IMR-90 (cell line): Measurements from ENCODE around the gene MAST1. TPM values are rescaled to one million over a fixed set of nuclear protein-coding genes. Genes with fewer than 3 reads are reported as not detected.

Source experiments
- ATAC-seq: fragments of 200-7000 bp; cut with Tn5 transposase; 2 replicates; pipeline ENCODE4 v1.9.1; 2020; ENCODE audit warnings: low read depth, mild to moderate bottlenecking, moderate library complexity
- BruUV-seq: library from RNA; stranded (reverse); fragments of 400-500 nt; replicated peaks from 2 replicates; lab custom pipeline; 2021; lab: Mats Ljungman, UMichigan
- CTCF ChIA-PET: fragments of 300-600 bp; formaldehyde crosslinking; extraction: SDS; loops from one replicate; lab custom pipeline; 2021; ENCODE audit warnings: antibody characterized with exemption; lab: Yijun Ruan, JAX
- POLR2A ChIA-PET: fragments of 300-600 bp; sonication (Branson Sonifier 250); formaldehyde crosslinking; loops from one replicate; lab custom pipeline; 2022; ENCODE audit warnings: antibody characterized with exemption; ENCODE audit not compliant: unreplicated experiment; lab: Charles Lee
- DNase-seq: peaks from one replicate; pipeline ENCODE4 v3.0.0; 2013
- H2AFZ ChIP-seq: replicated peaks from 2 replicates; pipeline ENCODE3; 2013; ENCODE audit warnings: low read length, mild to moderate bottlenecking; ENCODE audit not compliant: poor library complexity
- H2AK5ac ChIP-seq: 2 replicates; pipeline ENCODE4 v1.6.1; 2013; ENCODE audit warnings: low read depth, low read length, inconsistent platforms
- H2AK9ac ChIP-seq: replicated peaks from 2 replicates; pipeline ENCODE3; 2013; ENCODE audit warnings: mild to moderate bottlenecking, low read depth, low read length, moderate library complexity; ENCODE audit not compliant: poor library complexity
- H2BK120ac ChIP-seq: 2 replicates; pipeline ENCODE4 v1.6.1; 2013; ENCODE audit warnings: low read depth, low read length, inconsistent platforms
- H2BK15ac ChIP-seq: 3 replicates; pipeline ENCODE4 v1.6.1; 2013; ENCODE audit warnings: low read depth, low read length, inconsistent platforms
- H2BK20ac ChIP-seq: 2 replicates; pipeline ENCODE4 v1.6.1; 2013; ENCODE audit warnings: low read depth, mild to moderate bottlenecking, inconsistent platforms, low read length, moderate library complexity
- H2BK5ac ChIP-seq: 2 replicates; pipeline ENCODE4 v1.6.1; 2013; ENCODE audit warnings: mild to moderate bottlenecking, low read depth, low read length, inconsistent platforms; ENCODE audit not compliant: poor library complexity, severe bottlenecking
- H3K14ac ChIP-seq: replicated peaks from 2 replicates; pipeline ENCODE4 v1.6.1; 2013; ENCODE audit warnings: low read depth, low read length, inconsistent platforms
- H3K18ac ChIP-seq: 2 replicates; pipeline ENCODE4 v1.6.1; 2013; ENCODE audit warnings: low read depth, low read length, control low read depth
- H3K23ac ChIP-seq: 2 replicates; pipeline ENCODE4 v1.6.1; 2013; ENCODE audit warnings: low read depth, low read length, inconsistent platforms
- H3K27ac ChIP-seq: 2 replicates; pipeline ENCODE4 v1.5.1; 2013; ENCODE audit warnings: mild to moderate bottlenecking, control low read depth, low read length; ENCODE audit not compliant: insufficient read depth
- H3K27me3 ChIP-seq: 2 replicates; pipeline ENCODE4 v1.6.1; 2013; ENCODE audit warnings: low read length; ENCODE audit not compliant: control insufficient read depth, insufficient read depth
- H3K36me3 ChIP-seq: 2 replicates; pipeline ENCODE4 v1.6.1; 2013; ENCODE audit warnings: low read length, mixed read lengths; ENCODE audit not compliant: control insufficient read depth, insufficient read depth
- H3K4ac ChIP-seq: 2 replicates; pipeline ENCODE4 v1.6.1; 2013; ENCODE audit warnings: low read depth, low read length, inconsistent platforms
- H3K4me1 ChIP-seq: 2 replicates; pipeline ENCODE4 v1.6.1; 2013; ENCODE audit warnings: low read length, mixed read lengths; ENCODE audit not compliant: control insufficient read depth, insufficient read depth
- H3K4me2 ChIP-seq: 2 replicates; pipeline ENCODE4 v1.6.1; 2013; ENCODE audit warnings: low read depth, mild to moderate bottlenecking, control low read depth, low read length, moderate library complexity
- H3K4me3 ChIP-seq: 2 replicates; pipeline ENCODE4 v1.5.1; 2013; ENCODE audit warnings: low read depth, mild to moderate bottlenecking, control low read depth, low read length, moderate library complexity; ENCODE audit not compliant: insufficient read depth
- H3K56ac ChIP-seq: 2 replicates; pipeline ENCODE4 v1.6.1; 2013; ENCODE audit warnings: low read length, inconsistent platforms; ENCODE audit not compliant: insufficient read depth; ENCODE audit errors: extremely low read depth
- H3K79me1 ChIP-seq, 2 experiments: 2 replicates each; pipeline ENCODE4 v1.6.1; 2013; ENCODE audit warnings: low read length in 2 of 2, inconsistent platforms in 1 of 2, low read depth in 1 of 2
- H3K9ac ChIP-seq: 2 replicates; pipeline ENCODE4 v1.6.1; 2013; ENCODE audit warnings: low read depth, low read length, control low read depth
- H3K9me1 ChIP-seq: 2 replicates; pipeline ENCODE4 v1.6.1; 2013; ENCODE audit warnings: low read length, inconsistent platforms; ENCODE audit not compliant: insufficient read depth
- H3K9me3 ChIP-seq: 2 replicates; pipeline ENCODE4 v1.6.1; 2013; ENCODE audit warnings: low read length; ENCODE audit not compliant: control insufficient read depth, insufficient read depth
- H4K20me1 ChIP-seq: 2 replicates; pipeline ENCODE4 v1.6.1; 2013; ENCODE audit warnings: low read length, inconsistent platforms; ENCODE audit not compliant: insufficient read depth
- H4K5ac ChIP-seq: 2 replicates; pipeline ENCODE4 v1.6.1; 2013; ENCODE audit warnings: mild to moderate bottlenecking, low read depth, low read length, control low read depth
- H4K8ac ChIP-seq, 2 experiments: 2 replicates each; pipeline ENCODE4 v1.6.1; 2013; ENCODE audit warnings: low read depth in 2 of 2, low read length in 2 of 2, control low read depth in 1 of 2, inconsistent platforms in 1 of 2
- H4K91ac ChIP-seq: 2 replicates; pipeline ENCODE4 v1.6.1; 2013; ENCODE audit warnings: low read depth, low read length, inconsistent platforms; ENCODE audit not compliant: insufficient read depth
- BHLHE40 ChIP-seq: fragments of 150-350 bp; IDR thresholded peaks from 2 replicates; pipeline ENCODE4 v1.6.1; 2016; ENCODE audit warnings: mild to moderate bottlenecking, low read depth, low read length
- CEBPB ChIP-seq: IDR thresholded peaks from 2 replicates; pipeline ENCODE4 v1.6.1; 2012; ENCODE audit warnings: low read depth, low read length, improper control_type of control experiment
- CHD1 ChIP-seq: IDR thresholded peaks from 2 replicates; pipeline ENCODE4 v1.6.1; 2012; ENCODE audit warnings: low read depth, low read length, improper control_type of control experiment
- CTCF ChIP-seq: conservative IDR thresholded peaks from 2 replicates; pipeline ENCODE4 v1.5.1; 2012; ENCODE audit warnings: mild to moderate bottlenecking, low read depth, low read length, improper control_type of control experiment
- ELK1 ChIP-seq: fragments of 150-350 bp; IDR thresholded peaks from 2 replicates; pipeline ENCODE4 v1.6.1; 2016; ENCODE audit warnings: low read depth, mild to moderate bottlenecking, low read length, moderate library complexity, borderline replicate concordance
- FOS ChIP-seq: fragments of 150-350 bp; IDR thresholded peaks from 2 replicates; pipeline ENCODE4 v1.6.1; 2016; ENCODE audit warnings: low read depth, low read length
- MAFK ChIP-seq: IDR thresholded peaks from 2 replicates; pipeline ENCODE4 v1.6.1; 2012; ENCODE audit warnings: low read depth, low read length, improper control_type of control experiment
- MAZ ChIP-seq: IDR thresholded peaks from 2 replicates; pipeline ENCODE4 v1.6.1; 2012; ENCODE audit warnings: low read depth, mild to moderate bottlenecking, low read length, improper control_type of control experiment, moderate library complexity, borderline replicate concordance
- MXI1 ChIP-seq: IDR thresholded peaks from 2 replicates; pipeline ENCODE4 v1.6.1; 2012; ENCODE audit warnings: low read depth, mild to moderate bottlenecking, low read length, moderate library complexity, borderline replicate concordance
- NFE2L2 ChIP-seq: fragments of 150-350 bp; IDR thresholded peaks from 2 replicates; pipeline ENCODE4 v1.6.1; 2016; ENCODE audit warnings: low read depth, mild to moderate bottlenecking, low read length
- POLR2A ChIP-seq: IDR thresholded peaks from 2 replicates; pipeline ENCODE4 v1.6.1; 2012; ENCODE audit warnings: mild to moderate bottlenecking, low read depth, low read length
- RAD21 ChIP-seq: IDR thresholded peaks from 2 replicates; pipeline ENCODE4 v1.6.1; 2012; ENCODE audit warnings: low read length, improper control_type of control experiment
- RCOR1 ChIP-seq: IDR thresholded peaks from 2 replicates; pipeline ENCODE4 v1.6.1; 2012; ENCODE audit warnings: mild to moderate bottlenecking, low read length, improper control_type of control experiment; ENCODE audit not compliant: insufficient replicate concordance
- RFX5 ChIP-seq: IDR thresholded peaks from 2 replicates; pipeline ENCODE4 v1.8.0; 2012; ENCODE audit warnings: low read depth, mild to moderate bottlenecking, low read length, moderate library complexity
- SMC3 ChIP-seq: fragments of 150-350 bp; IDR thresholded peaks from 2 replicates; pipeline ENCODE4 v1.6.1; 2016; ENCODE audit warnings: low read depth, mild to moderate bottlenecking, antibody characterized with exemption, low read length, moderate library complexity
- USF2 ChIP-seq: fragments of 150-350 bp; IDR thresholded peaks from 2 replicates; pipeline ENCODE4 v1.6.1; 2017; ENCODE audit warnings: mild to moderate bottlenecking, antibody characterized with exemption, low read length, low read depth
- WGBS, 2 experiments: methylation state at CpG; one replicate each; pipeline versions ENCODE4 v1.1.5 to v1.1.7; 2013; ENCODE audit warnings: missing lambda C conversion rate in 2 of 2; ENCODE audit not compliant: insufficient read length in 1 of 2; ENCODE audit errors: extremely low coverage in 2 of 2; 5-methylcytosine and 5-hydroxymethylcytosine counted together
- dilution Hi-C: fragments of 300-500 bp; cut with HindIII; formaldehyde crosslinking; loops from one replicate; pipeline ENCODE4 v1.14.3; 2018; ENCODE audit warnings: low sequenced_read_pairs; ENCODE audit not compliant: unreplicated experiment
- in situ Hi-C: fragments of 300-500 bp; cut with MboI; formaldehyde crosslinking; loops from 3 replicates; pipeline ENCODE4 v1.14.3; 2019; ENCODE audit warnings: low sequenced_read_pairs, inconsistent platforms, mixed read lengths
- intact Hi-C: fragments of 100-400 bp; cut with micrococcal nuclease; formaldehyde crosslinking; loops from 2 replicates; pipeline ENCODE4 v1.10.0; 2022
- polyA plus RNA-seq, 3 experiments: library from polyadenylated mRNA; depleted of rRNA; stranded (reverse); fragments of >200 nt; gene quantifications; 2 replicates each; pipeline ENCODE4 v1.2.3, GENCODE V29; 2012; ENCODE audit warnings: low replicate concordance in 1 of 3
- total RNA-seq: library from RNA; depleted of rRNA; stranded (reverse); fragments of >200 nt; gene quantifications from 2 replicates; pipeline ENCODE4 v1.2.3, GENCODE V29; 2012

The MAST1 gene
- total and polyA plus RNA-seq, 2 of the 4 experiments (the other 2 are of a cell fraction), result 0.56 to 1.1 TPM

DNA sequence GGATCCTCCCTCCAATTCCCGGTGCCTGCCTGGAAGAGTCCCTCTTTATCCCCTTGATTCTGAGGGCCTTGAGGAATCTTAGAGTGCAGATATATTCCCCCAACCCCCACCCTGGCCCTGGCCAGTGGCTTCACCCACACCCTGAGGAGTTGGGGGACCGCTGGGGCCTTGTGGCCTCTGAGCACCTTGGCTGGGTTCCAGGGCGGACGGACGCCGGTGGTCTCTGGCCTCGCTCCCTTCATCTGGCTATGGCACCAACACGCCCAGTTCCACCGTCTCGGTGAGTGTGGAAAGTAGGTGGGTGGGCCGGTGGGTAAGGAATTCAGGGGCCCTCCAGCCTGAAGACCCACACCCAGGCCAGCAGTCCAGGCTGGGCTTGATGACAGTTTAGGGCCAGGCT lies 5.0 kb downstream of the MAST1 start:
- Histone ChIP-seq H2BK120ac (no peak overlapping the region), H3K56ac (no peak overlapping the region), H3K4me3 (no peak overlapping the region), H4K5ac (no peak overlapping the region), H2AK5ac (no peak overlapping the region), H3K9ac (no peak overlapping the region), H4K20me1 (no peaks in the 10 kb centered on the region), H3K18ac (no peak overlapping the region), H3K4me1 (peaks cover 4% of the 10 kb centered on the region; the same call in 1 of the 2 replicates), H4K91ac (no peak overlapping the region), H3K27ac (no peak overlapping the region), H3K14ac (no peak overlapping the region), H3K4ac (no peak overlapping the region), H2BK20ac (no peak overlapping the region), H3K23ac (no peak overlapping the region), H2BK5ac (no peak overlapping the region), H2BK15ac (no peak overlapping the region), H2AK9ac (no peak overlapping the region), H2AFZ (no peak overlapping the region), H3K79me1 (no peaks in the 10 kb centered on the region), H3K9me3 (no peaks in the 10 kb centered on the region), H4K8ac (no peak overlapping the region), H3K4me2 (no peak overlapping the region), H3K9me1 (peaks cover 2% of the 10 kb centered on the region; the same call in 1 of the 2 replicates), H3K27me3 (peaks cover 34% of the 10 kb centered on the region), H3K36me3 (no peaks in the 10 kb centered on the region)
- intact Hi-C loops (no loop called here), dilution Hi-C loops (no loop called here), in situ Hi-C loops (no loop called here)
- TF ChIP-seq BHLHE40, result no peak
- TF ChIP-seq CHD1, result no peak
- TF ChIP-seq MAZ, result no peak
- TF ChIP-seq CTCF, result no peak
- TF ChIP-seq RCOR1, result no peak
- TF ChIP-seq POLR2A, result no peak
- TF ChIP-seq MXI1, result no peak
- no peak for TF ChIP-seq SMC3
- no peak for TF ChIP-seq FOS
- TF ChIP-seq RAD21, result no peak
- TF ChIP-seq RFX5, result no peak
- TF ChIP-seq NFE2L2, result no peak
- TF ChIP-seq MAFK, result no peak
- no peak for TF ChIP-seq USF2
- TF ChIP-seq CEBPB, result no peak
- TF ChIP-seq ELK1, result no peak
- ATAC-seq (no peak), DNase-seq (no peak)
- no TSS peak for BruUV-seq
- ChIA-PET POLR2A (no interaction called here), CTCF (interaction anchor here (0.6 kb wide), 2 partner anchors 76 to 77 kb away, joined by 3 read pairs; no protein-coding TSS in a partner anchor)
- 60% methylated on average over 1 of the region's 11 CpGs; no CpG with 5 or more reads in 1 of the 2 experiments for WGBS, 2 experiments
